Measurements from ENCODE around the gene ISOC2.

The ISOC2 gene

DNA sequence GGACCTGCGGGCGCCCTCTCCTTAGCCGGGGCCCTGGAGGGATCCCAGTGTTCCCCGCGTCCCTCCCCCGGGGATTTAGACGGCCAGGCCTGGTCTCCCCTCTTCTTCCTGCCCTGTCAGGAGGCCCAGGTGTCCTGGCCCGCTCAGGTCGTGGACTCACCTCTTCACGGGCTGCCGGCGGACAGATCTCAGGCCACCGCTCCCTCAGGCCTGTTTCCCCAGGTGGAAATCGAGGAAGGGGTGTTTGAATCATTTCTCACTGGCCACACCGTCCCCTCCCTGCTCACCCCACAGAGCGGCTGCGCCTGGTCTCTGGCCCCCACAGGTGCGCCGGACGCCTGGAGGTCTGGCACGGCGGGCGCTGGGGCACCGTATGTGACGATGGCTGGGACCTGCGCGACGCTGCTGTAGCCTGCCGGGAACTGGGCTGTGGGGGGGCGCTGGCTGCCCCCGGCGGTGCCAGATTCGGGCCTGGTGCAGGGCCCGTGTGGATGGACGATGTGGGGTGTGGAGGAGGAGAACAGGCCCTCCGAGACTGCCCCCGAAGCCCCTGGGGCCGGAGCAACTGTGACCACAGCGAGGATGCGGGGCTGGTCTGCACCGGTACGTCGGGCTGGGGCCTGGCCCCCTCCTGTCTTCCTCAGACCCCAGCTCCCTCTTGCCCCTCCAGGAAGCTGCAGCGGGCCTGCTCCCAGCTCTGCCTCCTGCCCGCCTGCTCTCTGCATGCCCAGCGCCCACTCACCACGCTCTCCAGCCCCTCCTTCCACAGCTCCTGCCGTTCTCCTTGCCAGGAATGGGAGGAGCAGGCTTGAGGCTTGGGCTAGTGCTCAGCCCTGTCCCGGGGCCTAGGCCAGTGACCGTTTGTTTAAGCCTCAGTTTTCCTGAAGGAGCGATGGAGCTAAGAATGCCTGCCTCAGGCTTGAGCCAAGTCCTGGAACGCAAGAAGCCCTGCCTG lies 29.3 kb upstream of the ISOC2 start:
- in situ Hi-C loops (cut with HindIII; ENCODE audit: low sequenced_read_pairs): no loop called here

DNA sequence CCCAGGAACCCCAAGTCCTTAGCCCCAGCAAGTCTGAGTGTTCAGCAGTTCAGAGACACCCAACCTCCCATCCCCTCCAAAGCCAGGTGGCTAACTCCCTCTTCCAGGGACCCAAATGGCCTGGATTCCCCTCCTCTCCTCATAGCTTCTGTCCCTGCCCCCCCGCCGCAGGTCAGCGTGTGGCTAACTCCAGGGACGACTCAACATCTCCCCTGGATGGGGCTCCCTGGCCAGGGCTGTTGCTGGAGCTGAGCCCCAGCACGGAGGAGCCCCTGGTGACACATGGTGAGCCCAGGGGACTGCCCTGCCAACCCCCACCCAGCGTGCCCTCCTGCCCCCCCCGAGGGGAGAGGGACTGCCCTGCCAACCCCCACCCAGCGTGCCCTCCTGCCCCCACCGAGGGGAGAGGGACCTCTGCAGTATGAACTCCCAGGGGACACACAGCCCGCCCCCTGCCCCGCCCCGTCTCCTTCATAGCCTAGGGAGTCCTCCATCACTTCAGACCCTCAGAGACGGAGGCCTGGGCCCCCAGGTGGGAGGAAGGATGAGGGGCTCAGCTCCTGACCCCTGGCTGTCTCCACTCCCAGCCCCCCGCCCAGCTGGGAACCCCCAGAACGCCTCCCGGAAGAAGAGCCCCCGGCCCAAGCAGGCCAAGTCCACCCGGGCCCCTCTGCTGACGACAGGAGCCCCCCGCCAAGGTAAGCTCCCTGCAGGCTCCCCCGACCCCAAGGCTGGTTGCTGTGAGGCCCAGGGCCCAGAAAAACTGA lies 28.5 kb upstream of the ISOC2 start:
- in situ Hi-C loops (cut with HindIII; ENCODE audit: low sequenced_read_pairs): no loop called here

DNA sequence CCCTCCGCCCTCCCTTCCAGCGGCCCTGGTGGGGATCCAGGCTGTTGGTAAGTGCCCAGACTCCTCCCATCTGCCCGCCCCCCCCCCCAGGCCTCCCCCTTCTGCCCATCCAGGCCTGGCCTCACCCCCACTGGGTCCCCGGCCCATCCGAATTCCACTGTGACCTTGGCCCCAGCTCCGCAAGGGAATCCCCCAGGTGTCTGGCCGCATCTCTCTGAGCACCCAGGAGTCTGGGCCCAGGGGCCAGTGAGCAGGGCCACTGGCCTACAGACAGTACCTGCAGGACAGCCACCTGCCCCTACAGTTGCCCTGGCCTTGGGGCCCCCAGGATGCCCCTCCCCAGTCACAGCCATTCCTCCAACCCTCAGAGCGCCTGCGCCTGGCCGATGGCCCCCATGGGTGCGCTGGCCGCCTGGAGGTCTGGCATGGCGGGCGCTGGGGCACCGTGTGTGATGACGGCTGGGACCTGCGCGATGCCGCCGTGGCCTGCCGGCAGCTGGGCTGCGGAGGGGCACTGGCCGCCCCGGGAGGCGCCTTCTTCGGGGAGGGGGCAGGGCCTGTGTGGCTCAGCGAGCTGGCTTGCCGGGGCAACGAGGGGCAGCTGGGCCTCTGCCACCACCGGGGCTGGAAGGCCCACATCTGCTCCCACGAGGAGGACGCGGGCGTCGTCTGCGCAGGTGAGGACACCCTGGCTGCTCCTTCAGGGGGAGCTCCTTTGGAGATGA lies 27.7 kb upstream of the ISOC2 start:
- in situ Hi-C loops (cut with HindIII; ENCODE audit: low sequenced_read_pairs): no loop called here

DNA sequence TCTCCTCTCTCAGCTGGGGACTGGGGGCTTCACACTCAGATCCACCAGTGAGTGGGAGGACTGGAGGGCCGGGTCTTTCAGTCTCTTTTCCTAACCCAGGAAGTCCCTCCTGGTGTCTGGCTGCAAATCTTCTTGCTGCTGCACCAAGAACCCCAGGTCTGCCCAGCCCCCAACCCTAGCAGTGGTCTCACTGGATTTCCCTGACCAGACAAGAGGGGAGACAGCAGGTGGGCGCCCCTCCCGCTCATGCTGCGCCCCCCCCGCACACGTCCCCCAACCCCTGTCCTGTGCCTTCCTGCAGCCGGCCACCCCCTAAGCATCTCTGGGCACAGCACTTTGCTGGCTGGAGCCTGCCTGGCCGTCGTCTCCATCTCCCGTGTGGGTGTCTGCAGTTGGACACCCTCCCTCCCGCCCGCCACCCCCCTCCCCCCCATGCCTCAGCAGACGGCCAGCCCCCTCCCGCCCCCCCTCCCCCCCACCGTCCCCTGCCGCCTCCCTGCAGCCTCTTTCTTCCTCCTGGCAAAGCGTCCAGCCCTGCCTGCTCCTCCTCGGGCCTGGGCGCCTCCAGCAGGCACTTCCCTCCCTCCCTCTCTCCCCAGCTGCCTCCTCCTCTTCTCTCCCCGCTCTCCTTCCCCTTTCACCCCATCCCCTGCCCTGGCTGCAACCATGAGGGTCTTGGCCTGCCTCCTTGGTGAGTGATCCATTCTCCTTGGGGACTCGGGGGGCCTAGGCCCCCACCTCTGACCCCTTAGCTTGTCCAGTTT lies 26.7 kb upstream of the ISOC2 start, which contains the start of gene SSC5D:
TSS of gene SSC5D (plus strand) at position 513 of the 764 bp plus-strand sequence. CDS start at position 667, 154 bp downstream.
- in situ Hi-C loops (cut with HindIII; ENCODE audit: low sequenced_read_pairs): no loop called here

DNA sequence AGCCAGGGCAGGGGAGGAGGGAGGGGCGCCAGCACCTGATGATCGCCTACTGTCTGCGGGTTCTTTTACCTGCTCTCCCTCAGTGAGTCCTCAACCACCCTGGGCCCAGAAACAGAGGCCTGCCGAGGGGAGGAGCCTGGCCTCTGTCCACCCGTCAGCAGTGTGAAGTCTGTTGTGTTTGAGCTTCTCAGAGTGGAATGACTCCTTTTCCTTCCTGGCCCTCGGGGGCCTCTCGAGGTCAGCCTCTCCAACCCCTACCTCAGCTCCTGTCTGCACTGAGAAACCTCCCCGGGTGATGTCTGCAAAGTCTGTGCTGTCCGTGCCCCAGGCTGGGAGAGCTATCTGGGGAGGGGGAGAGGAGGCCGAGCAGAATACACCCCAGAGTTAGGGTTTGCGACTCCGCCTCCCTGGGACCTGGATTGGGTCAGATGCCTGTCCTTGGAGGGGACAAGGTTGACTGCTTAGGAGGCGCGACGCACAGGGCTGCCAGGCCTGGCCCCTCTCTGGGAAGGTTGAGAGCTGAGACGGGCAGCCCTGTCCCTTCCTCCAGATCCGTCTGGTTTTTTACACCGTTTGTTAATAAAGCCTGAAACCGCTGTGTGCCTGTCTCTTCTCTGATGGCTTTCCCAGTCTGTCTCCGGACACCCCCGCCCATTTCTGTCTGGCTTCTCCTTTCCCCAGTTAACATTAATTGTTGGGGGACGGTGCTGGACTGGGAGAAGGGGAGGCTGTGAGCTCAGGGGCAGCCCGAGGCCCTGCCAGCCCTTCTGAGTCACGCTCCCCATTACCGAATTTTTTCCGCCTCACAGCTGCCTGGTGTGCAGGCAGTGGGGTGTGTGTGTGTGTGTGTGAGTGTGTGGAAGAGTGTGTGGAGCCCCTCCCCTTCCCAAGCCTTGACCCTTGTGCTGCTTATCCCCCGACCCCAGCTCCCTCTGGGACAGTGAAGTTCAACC lies 25.8 kb upstream of the ISOC2 start:
- in situ Hi-C loops (cut with HindIII; ENCODE audit: low sequenced_read_pairs): no loop called here

DNA sequence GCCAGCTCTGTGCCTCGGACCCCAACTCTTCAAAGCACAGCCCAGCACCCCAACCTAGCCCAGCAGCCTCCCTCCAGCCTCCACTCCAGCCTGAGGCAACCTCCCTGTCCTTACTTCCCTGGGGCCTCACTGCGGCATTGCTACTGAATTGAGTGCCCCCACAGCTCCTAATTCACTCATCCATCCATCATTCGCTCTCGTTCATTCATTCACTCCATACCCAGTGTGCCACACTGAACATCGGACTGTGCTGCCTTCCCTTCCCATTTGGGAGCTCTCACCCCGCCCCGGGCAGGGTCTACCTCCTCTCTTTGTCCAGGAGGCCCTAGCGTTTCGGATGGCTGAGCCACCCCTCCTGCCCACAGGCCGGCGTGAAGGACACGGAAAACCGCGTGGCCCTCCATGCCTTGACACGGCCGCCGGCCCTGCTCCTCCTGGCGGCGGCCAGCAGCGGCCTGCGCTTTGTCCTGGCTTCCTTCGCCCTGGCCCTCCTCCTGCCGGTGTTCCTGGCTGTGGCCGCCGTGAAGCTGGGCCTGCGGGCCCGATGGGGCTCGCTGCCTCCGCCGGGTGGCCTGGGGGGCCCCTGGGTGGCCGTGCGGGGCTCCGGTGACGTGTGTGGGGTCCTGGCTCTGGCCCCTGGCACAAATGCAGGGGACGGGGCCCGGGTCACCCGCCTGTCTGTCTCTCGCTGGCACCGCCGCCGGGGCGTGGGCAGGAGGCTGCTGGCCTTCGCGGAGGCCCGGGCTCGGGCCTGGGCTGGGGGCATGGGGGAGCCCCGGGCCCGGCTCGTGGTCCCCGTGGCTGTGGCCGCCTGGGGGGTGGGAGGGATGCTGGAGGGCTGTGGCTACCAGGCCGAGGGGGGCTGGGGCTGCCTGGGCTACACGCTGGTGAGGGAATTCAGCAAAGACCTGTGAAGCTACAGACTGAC lies 24.9 kb upstream of the ISOC2 start:
- in situ Hi-C loops (cut with HindIII; ENCODE audit: low sequenced_read_pairs): no loop called here

DNA sequence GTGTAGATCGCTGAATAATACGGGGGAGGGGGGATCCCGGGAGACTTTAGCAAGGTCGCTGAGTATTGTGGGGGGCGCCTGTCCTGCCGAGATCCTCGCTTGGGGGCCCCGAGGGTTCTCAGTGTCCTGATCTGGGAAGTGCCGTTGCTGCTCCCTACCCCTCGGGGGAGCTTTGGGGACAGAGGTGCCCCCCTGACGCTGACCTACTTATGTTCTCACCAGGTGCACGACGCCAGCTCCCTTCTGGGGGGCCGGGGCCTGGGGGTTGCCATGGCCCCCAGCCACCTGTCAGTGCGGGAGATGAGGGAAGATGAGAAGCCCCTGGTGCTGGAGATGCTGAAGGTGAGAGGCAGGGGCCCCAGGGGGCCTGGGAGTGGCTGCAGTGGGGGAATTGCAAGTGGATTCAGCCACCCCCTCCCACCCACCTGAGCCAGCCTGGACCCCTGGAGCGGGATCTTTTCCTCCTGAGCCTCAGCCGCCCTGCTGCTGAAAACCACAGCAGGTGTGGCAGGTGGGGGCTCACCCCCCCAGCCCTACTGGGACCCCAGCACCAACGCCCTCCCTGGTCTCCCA lies 24.1 kb upstream of the ISOC2 start:
- in situ Hi-C loops (cut with HindIII; ENCODE audit: low sequenced_read_pairs): no loop called here

DNA sequence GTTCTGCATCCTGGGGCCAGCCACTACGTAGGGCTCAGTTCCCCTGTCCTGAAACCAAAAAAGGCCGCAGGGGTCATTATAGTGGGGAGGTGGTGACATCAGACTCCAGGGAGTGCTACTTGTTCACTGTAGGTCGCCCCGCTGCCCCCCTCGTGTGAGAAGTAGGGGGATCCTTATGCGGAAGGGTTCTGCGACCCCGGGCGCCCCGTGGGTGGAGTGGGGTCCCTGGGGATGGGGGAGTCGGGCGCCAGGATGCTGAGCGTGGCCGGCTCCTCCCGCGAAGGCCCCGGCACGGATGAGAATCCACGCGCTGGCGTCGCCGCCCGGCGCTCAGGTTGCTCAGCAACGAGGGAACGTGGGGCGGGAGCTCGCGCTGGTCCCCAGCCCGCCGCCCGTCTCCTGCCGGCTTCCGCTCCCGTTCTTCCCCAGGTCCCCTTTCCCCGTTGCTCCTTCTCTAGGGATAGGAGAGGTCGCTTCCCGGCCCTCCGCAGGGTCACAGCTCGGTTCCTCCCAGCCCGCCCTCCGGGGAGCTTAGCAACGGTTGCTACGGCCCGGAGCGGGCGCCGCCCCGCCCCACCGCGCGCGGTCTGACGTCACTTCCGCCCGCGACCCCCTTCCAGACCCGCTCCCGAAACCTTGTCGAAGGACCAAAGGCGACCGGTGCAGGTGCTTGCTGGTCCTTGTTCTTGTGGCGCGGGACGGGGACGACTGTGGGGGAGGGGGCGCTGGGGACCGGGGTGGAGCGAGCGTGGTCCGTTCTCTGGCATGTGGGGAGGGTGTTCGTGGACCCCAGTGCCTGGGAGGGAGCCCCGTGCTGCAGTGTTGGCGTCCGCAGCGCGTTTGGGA lies 23.4 kb upstream of the ISOC2 start, which contains the start of gene NAT14:
TSS of gene NAT14 (plus strand) at position 596 of the 846 bp plus-strand sequence. CDS start 521 bp downstream, outside the sequence.
- in situ Hi-C loops (cut with HindIII; ENCODE audit: low sequenced_read_pairs): no loop called here

DNA sequence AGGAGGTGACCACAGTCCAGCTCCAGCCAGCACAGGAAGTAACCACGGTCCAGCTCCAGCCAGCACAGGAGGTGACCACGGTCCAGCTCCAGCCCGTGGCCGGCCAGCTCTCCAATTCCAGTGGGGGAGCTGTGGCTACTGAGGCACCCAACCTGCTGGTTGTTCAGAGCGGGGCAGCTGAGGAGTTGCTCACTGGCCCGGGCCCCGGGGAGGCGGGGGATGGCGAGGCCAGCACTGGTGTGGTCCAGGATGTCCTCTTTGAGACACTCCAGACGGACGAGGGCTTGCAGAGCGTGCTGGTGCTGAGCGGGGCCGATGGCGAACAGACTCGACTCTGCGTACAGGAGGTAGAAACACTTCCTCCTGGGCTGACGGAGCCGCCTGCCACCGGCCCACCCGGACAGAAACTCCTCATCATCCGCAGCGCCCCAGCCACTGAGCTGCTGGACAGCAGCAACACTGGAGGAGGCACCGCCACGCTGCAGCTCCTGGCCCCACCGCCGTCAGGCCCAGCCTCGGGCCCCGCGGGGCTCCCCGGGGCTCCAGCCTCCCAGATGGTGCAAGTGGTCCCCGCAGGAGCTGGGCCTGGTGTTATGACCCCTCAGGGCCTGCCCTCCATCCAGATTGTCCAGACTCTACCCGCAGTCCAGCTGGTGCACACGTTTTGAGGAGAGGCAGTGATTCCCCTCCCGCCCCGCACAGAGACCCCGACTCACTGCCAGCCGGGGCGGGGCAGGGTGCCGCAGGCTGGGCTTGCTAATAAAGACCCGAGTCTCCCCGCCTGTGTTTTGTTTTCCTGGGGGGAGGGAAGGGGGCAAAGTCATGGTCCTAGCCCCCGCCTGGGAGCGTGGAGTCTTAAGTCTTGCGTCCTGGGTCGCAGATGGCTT lies 22.5 kb upstream of the ISOC2 start:
- in situ Hi-C loops (cut with HindIII; ENCODE audit: low sequenced_read_pairs): no loop called here

DNA sequence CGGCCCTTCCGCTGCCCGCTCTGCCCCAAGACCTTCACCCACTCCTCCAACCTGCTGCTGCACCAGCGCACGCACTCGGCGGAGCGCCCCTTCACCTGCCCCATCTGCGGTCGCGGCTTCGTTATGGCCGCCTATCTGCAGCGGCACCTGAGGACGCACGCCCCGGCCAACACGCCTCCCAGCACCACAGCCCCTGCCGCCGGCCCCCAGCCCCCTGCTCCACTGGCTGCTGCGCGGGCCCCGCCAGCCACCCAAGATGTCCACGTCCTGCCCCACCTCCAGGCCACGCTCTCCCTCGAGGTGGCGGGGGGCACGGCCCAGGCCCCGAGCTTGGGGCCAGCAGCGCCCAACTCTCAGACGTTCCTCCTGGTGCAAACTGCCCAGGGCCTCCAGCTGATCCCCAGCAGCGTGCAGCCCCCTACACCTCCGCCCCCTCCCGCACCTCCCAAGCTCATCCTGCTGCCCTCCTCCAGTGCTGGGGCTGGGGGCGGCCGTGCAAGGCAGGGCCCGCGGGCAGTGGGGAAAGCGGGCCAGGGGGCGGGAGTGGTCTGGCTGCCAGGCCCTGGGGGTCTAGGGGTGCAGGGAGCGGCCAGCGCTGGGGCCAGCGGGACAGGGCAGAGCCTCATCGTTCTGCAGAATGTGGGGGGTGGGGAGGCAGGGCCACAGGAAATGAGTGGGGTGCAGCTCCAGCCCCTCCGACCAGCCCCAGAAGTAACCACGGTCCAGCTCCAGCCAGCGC lies 21.7 kb upstream of the ISOC2 start:
- in situ Hi-C loops (cut with HindIII; ENCODE audit: low sequenced_read_pairs): no loop called here

DNA sequence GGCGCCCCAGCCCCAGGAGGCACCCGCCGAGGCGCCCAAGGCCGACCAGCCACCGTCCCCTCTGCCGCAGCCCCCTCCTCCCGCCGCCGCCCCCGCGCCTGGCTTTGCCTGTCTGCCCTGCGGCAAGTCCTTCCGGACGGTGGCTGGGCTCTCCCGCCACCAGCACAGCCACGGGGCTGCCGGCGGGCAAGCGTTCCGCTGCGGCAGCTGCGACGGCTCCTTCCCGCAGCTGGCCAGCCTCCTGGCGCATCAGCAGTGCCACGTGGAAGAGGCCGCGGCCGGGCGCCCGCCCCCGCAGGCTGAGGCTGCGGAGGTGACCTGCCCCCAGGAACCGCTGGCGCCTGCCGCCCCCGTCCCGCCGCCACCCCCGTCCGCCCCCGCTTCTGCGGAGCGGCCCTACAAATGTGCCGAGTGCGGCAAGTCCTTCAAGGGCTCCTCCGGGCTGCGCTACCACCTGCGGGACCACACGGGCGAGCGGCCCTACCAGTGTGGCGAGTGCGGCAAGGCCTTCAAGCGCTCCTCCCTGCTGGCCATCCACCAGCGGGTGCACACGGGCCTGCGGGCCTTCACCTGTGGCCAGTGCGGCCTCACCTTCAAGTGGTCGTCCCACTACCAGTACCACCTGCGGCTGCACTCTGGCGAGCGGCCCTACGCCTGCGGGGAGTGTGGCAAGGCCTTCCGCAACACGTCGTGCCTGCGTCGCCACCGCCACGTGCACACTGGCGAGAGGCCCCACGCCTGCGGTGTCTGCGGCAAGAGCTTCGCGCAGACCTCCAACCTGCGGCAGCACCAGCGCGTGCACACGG lies 20.9 kb upstream of the ISOC2 start:
- in situ Hi-C loops (cut with HindIII; ENCODE audit: low sequenced_read_pairs): no loop called here

DNA sequence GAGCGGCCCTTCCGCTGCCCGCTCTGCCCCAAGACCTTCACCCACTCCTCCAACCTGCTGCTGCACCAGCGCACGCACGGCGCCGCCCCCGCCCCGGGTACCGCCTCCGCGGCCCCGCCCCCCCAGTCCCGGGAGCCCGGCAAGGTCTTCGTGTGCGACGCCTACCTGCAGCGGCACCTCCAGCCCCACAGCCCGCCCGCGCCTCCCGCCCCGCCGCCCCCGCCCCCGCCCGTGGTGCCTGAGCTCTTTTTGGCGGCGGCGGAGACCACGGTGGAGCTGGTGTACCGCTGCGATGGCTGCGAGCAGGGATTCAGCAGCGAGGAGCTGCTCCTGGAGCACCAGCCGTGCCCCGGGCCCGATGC lies 20.3 kb upstream of the ISOC2 start:
- in situ Hi-C loops (cut with HindIII; ENCODE audit: low sequenced_read_pairs): no loop called here

DNA sequence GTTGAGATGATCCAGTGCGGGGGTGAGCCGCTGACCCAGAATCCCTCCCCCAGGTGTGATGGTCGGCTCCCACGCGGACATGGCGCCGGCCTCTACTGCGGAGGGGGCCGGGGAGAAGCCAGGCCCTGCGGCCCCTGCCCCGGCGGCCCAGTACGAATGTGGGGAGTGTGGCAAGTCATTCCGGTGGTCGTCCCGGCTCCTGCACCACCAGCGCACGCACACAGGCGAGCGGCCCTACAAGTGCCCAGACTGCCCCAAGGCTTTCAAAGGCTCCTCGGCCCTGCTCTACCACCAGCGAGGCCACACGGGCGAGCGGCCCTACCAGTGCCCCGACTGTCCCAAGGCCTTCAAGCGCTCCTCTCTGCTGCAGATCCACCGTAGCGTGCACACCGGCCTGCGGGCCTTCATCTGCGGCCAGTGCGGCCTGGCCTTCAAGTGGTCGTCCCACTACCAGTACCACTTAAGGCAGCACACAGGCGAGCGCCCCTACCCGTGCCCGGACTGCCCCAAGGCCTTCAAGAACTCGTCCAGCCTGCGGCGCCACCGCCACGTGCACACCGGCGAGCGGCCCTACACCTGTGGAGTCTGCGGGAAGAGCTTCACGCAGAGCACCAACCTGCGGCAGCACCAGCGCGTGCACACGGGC lies 19.8 kb upstream of the ISOC2 start:
- in situ Hi-C loops (cut with HindIII; ENCODE audit: low sequenced_read_pairs): no loop called here
